ENCODE data around the gene TRIP13.

DNA sequence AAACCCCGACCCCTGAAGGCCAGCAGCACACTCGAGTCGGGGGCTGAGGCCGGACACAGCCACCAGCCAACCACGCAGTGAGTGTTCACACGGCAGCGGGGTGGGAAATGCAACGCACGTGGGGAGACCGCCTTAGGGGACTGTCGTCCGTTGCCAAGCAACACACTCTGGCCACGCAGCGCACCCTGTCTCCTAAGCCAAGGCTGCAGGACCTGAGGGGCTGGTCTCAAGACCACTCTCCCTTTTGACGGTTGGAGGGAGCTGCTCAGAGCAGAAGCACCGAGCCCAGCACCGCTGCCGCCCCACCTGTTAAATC is 7.6 kb upstream of the TRIP13 start:
- TF ChIP-seq POLR2A (IDR thresholded peaks at IDR 0.05; ENCODE audit: low read depth, low read length) (no peak), TAF1 (IDR thresholded peaks at IDR 0.05; ENCODE audit: borderline replicate concordance, low read depth, low read length) (no peak)
